HG02981 (cell line): Measurements from ENCODE around the gene GET4.
A peak's percentile ranks its signal among the peaks of the same experiment; 100 is the strongest.
"Not testable (repeated sequence)": the region's sequence is repeated elsewhere in the genome, so short reads cannot be mapped to it uniquely, and the experiment has no call there.

Experiments used
- ATAC-seq: cut with Tn5 transposase; IDR thresholded peaks from one replicate; pipeline ENCODE4 v1.9.1; 2021; ENCODE audit warnings: mild to moderate bottlenecking, moderate library complexity; ENCODE audit not compliant: unreplicated experiment

The GET4 gene

GRCh38 chr7:913736-914520, 37.6 kb downstream of the GET4 start:
- ATAC-seq: no peak

GRCh38 chr7:914521-915194, 38.3 kb downstream of the GET4 start:
- ATAC-seq: no peak

GRCh38 chr7:915291-916218, 39.2 kb downstream of the GET4 start:
- ATAC-seq: no peak

GRCh38 chr7:916291-916941, 40.1 kb downstream of the GET4 start:
- ATAC-seq: no peak

GRCh38 chr7:917255-918117, 41.1 kb downstream of the GET4 start:
- no peak for ATAC-seq

GRCh38 chr7:918118-918425, 41.7 kb downstream of the GET4 start:
- ATAC-seq: no peak

- ATAC-seq: no peak
These were observed 42.2 kb downstream of the GET4 start for GRCh38 chr7:918441-919113.

GRCh38 chr7:919114-919442, 42.7 kb downstream of the GET4 start:
- ATAC-seq: no peak

- ATAC-seq: no peak
These were observed 43.6 kb downstream of the GET4 start for GRCh38 chr7:919924-920341.

GRCh38 chr7:920351-921070, 44.2 kb downstream of the GET4 start:
- no peak for ATAC-seq

- ATAC-seq: no peak
These were observed 44.7 kb downstream of the GET4 start for GRCh38 chr7:921071-921461.

GRCh38 chr7:921581-922333, 45.4 kb downstream of the GET4 start:
- ATAC-seq: no peak

GRCh38 chr7:922334-923107, 46.2 kb downstream of the GET4 start:
- no peak for ATAC-seq

- peak; percentile 81 for ATAC-seq
These were observed 47.0 kb downstream of the GET4 start for GRCh38 chr7:923108-924041.

GRCh38 chr7:924042-924441, 47.7 kb downstream of the GET4 start:
- ATAC-seq: not testable (repeated sequence)

- ATAC-seq: peak; percentile 48
These were observed 48.3 kb downstream of the GET4 start for GRCh38 chr7:924541-925231.
